Kidney (tissue), 14 donors: Measurements from ENCODE around the gene HOXA3. TPM values are rescaled to one million over a fixed set of nuclear protein-coding genes. Genes with fewer than 3 reads are reported as not detected.

Source experiments
- DNase-seq, 5 donors: peaks; one replicate each; pipeline ENCODE4 v3.0.0-alpha.2; 2013 to 2020
- FAIRE-seq: peaks from 2 replicates; lab custom pipeline; 2012; peaks lifted over from hg19 to GRCh38; lab: Jason Lieb, UNC
- H3K27ac ChIP-seq, 2 donors: one replicate each; pipeline ENCODE4 v1.7.0; 2013; ENCODE audit warnings: low read depth in 2 of 2, low read length in 2 of 2, inconsistent platforms in 1 of 2
- H3K27me3 ChIP-seq: one replicate; pipeline ENCODE4 v1.7.1; 2013; ENCODE audit warnings: low read length, inconsistent platforms; ENCODE audit not compliant: control insufficient read depth, insufficient read depth
- H3K36me3 ChIP-seq, 3 donors: one replicate each; pipeline versions ENCODE4 v1.7.0 to v1.7.1; 2013; ENCODE audit warnings: low read length in 3 of 3, control low read depth in 1 of 3, inconsistent platforms in 1 of 3; ENCODE audit not compliant: insufficient read depth in 3 of 3, control insufficient read depth in 2 of 3
- H3K4me1 ChIP-seq, 3 donors: one replicate each; pipeline versions ENCODE4 v1.7.0 to v1.7.1; 2013; ENCODE audit warnings: low read length in 3 of 3, inconsistent platforms in 1 of 3, low read depth in 1 of 3; ENCODE audit not compliant: control insufficient read depth in 2 of 3, insufficient read depth in 2 of 3
- H3K4me3 ChIP-seq, 3 donors: one replicate each; pipeline versions ENCODE4 v1.7.0 to v1.8.1; 2013; ENCODE audit warnings: low read length in 3 of 3, control low read depth in 1 of 3, inconsistent platforms in 1 of 3
- H3K9ac ChIP-seq, 3 donors: one replicate each; pipeline versions ENCODE4 v1.7.0 to v1.7.1; 2013; ENCODE audit warnings: low read length in 3 of 3, control low read depth in 1 of 3, inconsistent platforms in 1 of 3
- H3K9me3 ChIP-seq, 3 donors: one replicate each; pipeline versions ENCODE4 v1.7.0 to v1.7.1; 2013; ENCODE audit warnings: low read length in 3 of 3, control low read depth in 1 of 3, inconsistent platforms in 1 of 3; ENCODE audit not compliant: control insufficient read depth in 2 of 3, insufficient read depth in 1 of 3
- intact Hi-C: fragments of 100-400 bp; cut with DNase I; formaldehyde crosslinking; loops from one replicate; pipeline ENCODE4 v1.11.1; 2022
- polyA plus RNA-seq: library from polyadenylated mRNA; stranded (reverse); fragments of 350-450 nt; fragmentation: Illumina TruSeq; extraction: RNeasy Lipid Tissue Mini Kit (QIAGEN cat#74804); gene quantifications from one replicate; pipeline ENCODE4 v1.2.3, GENCODE V29; 2014; ENCODE audit warnings: low read depth, low replicate concordance; ENCODE audit not compliant: insufficient read depth
- total RNA-seq: library from RNA; stranded (reverse); fragmentation: NEBNext Ultra II Directional; extraction: Animal tissue kit (Norgen Biotek cat#: 25700); gene quantifications from one replicate; pipeline ENCODE4 v1.2.1, GENCODE V29; 2021
- TF ChIP-seq, protein P1 (sequence below): IDR thresholded peaks from 3 replicates; pipeline ENCODE4 v1.5.1; 2012; ENCODE audit warnings: mild to moderate bottlenecking, moderate library complexity, borderline replicate concordance; ENCODE audit not compliant: insufficient read depth; ENCODE audit errors: extremely low read depth
- donor health status: control.
- donor health status: control.
- donor health status: control.
- donor health status: control.
- donor health status: control.
- donor health status: DM: yes; HTN: yes; CAD: no.
- donor health status: Normal renal cell carcinoma (clear cell type).

The HOXA3 gene
- total and polyA plus RNA-seq, 2 donors from 2014 or later: 6.3 to 21.2 TPM

- Histone ChIP-seq H3K9me3 (no peaks in the 10 kb centered on the region), H3K27me3 (no peaks in the 10 kb centered on the region), H3K4me1 (peaks cover 0 to 14% (median 10%) of the 10 kb centered on the region in 3 donors), H3K27ac (peak overlapping the region; percentile 97), H3K9ac (peak overlapping the region in 2 of 3 donors; percentile 48 to 97), H3K36me3 (peaks cover 2 to 12% (median 7%) of the 10 kb centered on the region in 3 donors), H3K4me3 (peak overlapping the region in 1 of 3 donors; percentile 83)
- TF ChIP-seq, protein P1, sequence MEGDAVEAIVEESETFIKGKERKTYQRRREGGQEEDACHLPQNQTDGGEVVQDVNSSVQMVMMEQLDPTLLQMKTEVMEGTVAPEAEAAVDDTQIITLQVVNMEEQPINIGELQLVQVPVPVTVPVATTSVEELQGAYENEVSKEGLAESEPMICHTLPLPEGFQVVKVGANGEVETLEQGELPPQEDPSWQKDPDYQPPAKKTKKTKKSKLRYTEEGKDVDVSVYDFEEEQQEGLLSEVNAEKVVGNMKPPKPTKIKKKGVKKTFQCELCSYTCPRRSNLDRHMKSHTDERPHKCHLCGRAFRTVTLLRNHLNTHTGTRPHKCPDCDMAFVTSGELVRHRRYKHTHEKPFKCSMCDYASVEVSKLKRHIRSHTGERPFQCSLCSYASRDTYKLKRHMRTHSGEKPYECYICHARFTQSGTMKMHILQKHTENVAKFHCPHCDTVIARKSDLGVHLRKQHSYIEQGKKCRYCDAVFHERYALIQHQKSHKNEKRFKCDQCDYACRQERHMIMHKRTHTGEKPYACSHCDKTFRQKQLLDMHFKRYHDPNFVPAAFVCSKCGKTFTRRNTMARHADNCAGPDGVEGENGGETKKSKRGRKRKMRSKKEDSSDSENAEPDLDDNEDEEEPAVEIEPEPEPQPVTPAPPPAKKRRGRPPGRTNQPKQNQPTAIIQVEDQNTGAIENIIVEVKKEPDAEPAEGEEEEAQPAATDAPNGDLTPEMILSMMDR: no peak
- intact Hi-C loops: no loop called here
- peak in 3 of 5 donors; percentile 26 to 73 (median 64) for DNase-seq
- FAIRE-seq: no peak
Measured at GRCh38 chr7:27144781-27145164, 7.6 kb downstream of the HOXA3 start.

- TF ChIP-seq, protein P1: no peak
- DNase-seq (peak in 2 of 5 donors; percentile 23 to 48), FAIRE-seq (no peak)
- Histone ChIP-seq H3K9ac (peak overlapping the region in 2 of 3 donors; percentile 22 to 97), H3K9me3 (no peaks in the 10 kb centered on the region), H3K36me3 (peaks cover 2 to 12% (median 7%) of the 10 kb centered on the region in 3 donors), H3K27me3 (no peaks in the 10 kb centered on the region), H3K4me1 (peaks cover 0 to 14% (median 9%) of the 10 kb centered on the region in 3 donors), H3K27ac (peak overlapping the region; percentile 97), H3K4me3 (peak overlapping the region; percentile 20 to 83 (median 33))
- intact Hi-C loops: no loop called here
Measured at GRCh38 chr7:27143950-27144780, 8.2 kb downstream of the HOXA3 start.

DNA sequence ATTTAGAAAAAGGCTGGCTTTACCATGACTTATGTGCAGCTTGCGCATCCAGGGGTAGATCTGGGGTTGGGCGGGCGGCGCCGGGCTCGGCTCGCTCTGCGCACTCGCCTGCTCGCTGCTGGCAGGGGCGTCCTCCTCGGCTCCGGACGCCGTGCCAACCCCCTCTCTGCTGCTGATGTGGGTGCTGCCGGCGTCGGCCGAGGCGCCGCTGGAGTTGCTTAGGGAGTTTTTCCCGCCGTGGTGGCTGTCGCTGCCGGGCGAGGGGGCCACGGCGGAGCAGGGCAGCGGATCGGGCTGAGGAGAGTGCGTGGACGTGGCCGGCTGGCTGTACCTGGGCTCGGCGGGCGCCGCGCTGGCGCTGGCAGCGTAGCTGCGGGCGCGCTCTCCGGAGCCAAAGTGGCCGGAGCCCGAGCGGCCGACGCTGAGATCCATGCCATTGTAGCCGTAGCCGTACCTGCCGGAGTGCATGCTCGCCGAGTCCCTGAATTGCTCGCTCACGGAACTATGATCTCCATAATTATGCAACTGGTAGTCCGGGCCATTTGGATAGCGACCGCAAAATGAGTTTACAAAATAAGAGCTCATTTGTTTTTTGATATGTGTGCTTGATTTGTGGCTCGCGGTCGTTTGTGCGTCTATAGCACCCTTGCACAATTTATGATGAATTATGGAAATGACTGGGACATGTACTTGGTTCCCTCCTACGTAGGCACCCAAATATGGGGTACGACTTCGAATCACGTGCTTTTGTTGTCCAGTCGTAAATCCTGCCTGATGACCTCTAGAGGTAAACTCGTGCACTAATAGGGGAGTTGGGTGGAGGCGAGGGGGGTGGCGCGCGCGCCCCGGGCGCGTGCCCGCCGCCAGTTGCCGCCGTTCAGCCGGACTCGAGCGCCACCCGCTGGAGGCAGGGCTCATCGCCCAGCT, 9.1 kb downstream of the HOXA3 start, which contains the start of gene HOXA5:
HOXA5 (minus strand) TSS at position 659 of the 927 bp plus-strand sequence; CDS start at position 585, 74 bp downstream.
- Histone ChIP-seq H3K36me3 (peaks cover 2 to 12% (median 7%) of the 10 kb centered on the region in 3 donors), H3K27me3 (no peaks in the 10 kb centered on the region), H3K9me3 (no peaks in the 10 kb centered on the region), H3K9ac (peak within 1 kb of the TSS; percentile 64 to 97 (median 94)), H3K27ac (peak within 1 kb of the TSS; percentile 97), H3K4me1 (peaks cover 0 to 12% (median 11%) of the 10 kb centered on the region in 3 donors), H3K4me3 (peak within 1 kb of the TSS; percentile 73 to 89 (median 75))
- FAIRE-seq (peak; percentile 11), DNase-seq (peak; percentile 94 to 97 (median 95))
- TF ChIP-seq, protein P1: peak; percentile 82
- intact Hi-C loops: no loop called here
